NOMO-1 (cell line): ENCODE results near the gene MAPKAPK3.
"Not testable (repeated sequence)": the region's sequence is repeated elsewhere in the genome, so short reads cannot be mapped to it uniquely, and the experiment has no call there.

Source experiments
- DNase-seq, 2 experiments: peaks; one replicate each; lab custom pipeline; 2025; ENCODE audit not compliant: unreplicated experiment in 2 of 2; lab: John Stamatoyannopoulos, UW

MAPKAPK3 gene

GRCh38 chr3:50676031-50676705 lies 59.2 kb downstream of the MAPKAPK3 start:
- no peak for DNase-seq

- DNase-seq = no peak
These were observed 70.3 kb downstream of the MAPKAPK3 start for GRCh38 chr3:50687127-50687751.

- no peak for DNase-seq
These were observed 71.0 kb downstream of the MAPKAPK3 start for GRCh38 chr3:50687916-50688315.

GRCh38 chr3:50688602-50689001 lies 71.7 kb downstream of the MAPKAPK3 start:
- DNase-seq = not testable (repeated sequence)

GRCh38 chr3:50689558-50689957 lies 72.6 kb downstream of the MAPKAPK3 start:
- DNase-seq = no peak

- no peak for DNase-seq
These were observed 78.1 kb downstream of the MAPKAPK3 start for GRCh38 chr3:50695031-50695430.

GRCh38 chr3:50696276-50696675 lies 79.3 kb downstream of the MAPKAPK3 start:
- no peak for DNase-seq

- no peak for DNase-seq
These were observed 81.3 kb downstream of the MAPKAPK3 start for GRCh38 chr3:50698269-50698668.
